SH-SY5Y (cell line): ENCODE data around the gene BEND3.

Source experiments
- GATA2 ChIP-seq: IDR thresholded peaks from 2 replicates; pipeline ENCODE4 v1.6.1; 2011; ENCODE audit warnings: mild to moderate bottlenecking, low read depth, low read length
- GATA3 ChIP-seq: IDR thresholded peaks from 2 replicates; pipeline ENCODE4 v1.6.1; 2011; ENCODE audit warnings: low read depth, mild to moderate bottlenecking, low read length, moderate library complexity

DNA sequence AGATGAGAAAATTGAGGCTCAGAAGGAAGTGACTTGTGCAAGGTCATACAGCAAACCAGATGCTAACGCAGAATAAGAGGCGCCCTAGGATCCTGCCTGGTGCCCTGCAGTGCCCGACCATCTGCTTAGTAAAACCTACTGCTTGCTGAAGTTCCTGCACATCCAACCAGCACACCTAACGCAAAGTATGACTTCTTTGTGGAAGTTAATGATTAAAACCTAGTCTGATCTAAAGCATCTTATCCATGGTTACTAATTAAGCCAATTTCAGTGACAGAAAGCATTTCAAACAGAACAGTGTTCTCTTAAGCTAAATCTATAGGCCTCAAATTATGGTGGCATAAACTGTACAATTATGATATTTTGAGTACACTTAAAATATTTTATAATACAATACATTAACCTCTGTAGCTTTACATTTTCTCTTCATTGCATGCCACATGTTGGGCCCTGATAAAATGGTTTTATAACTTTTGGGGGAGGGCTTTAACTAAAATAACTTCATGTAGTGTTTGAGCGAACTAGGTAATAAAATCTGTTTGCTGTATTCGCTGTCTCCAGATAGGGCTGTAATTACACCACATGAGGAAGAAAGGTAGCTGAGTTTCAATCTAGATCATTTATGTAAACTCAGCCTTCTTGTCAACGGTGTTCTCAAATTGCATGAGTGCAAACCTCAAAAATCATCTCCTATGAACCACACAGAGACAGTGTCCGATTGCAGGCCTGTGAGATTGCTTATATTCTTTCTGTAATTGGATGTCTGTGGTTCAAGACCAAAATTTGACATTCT is 37.5 kb upstream of the BEND3 start:
- no peak for TF ChIP-seq GATA3
- TF ChIP-seq GATA2: no peak
